Fibroblast of lung (primary cell): Measurements from ENCODE around the gene KIAA1217.

Experiments
- EZH2 ChIP-seq: IDR thresholded peaks from 2 replicates; pipeline ENCODE4 v1.5.1; 2012; ENCODE audit warnings: low read length, control low read depth, mild to moderate bottlenecking; ENCODE audit errors: missing control alignments
- TF ChIP-seq, protein P1 (sequence below), 2 donors: IDR thresholded peaks in 1 of 2; conservative IDR thresholded peaks in 1 of 2; 1 replicate in 1 of 2; 2 replicates in 1 of 2; pipeline ENCODE4 v1.5.1; 2011 to 2012; ENCODE audit warnings: low read length in 2 of 2, control low read depth in 1 of 2, inconsistent platforms in 1 of 2, low read depth in 1 of 2, mild to moderate bottlenecking in 1 of 2

GRCh38 chr10:24339387-24339786 lies 130.4 kb downstream of the KIAA1217 start:
- no peak for TF ChIP-seq EZH2
- TF ChIP-seq, protein P1, sequence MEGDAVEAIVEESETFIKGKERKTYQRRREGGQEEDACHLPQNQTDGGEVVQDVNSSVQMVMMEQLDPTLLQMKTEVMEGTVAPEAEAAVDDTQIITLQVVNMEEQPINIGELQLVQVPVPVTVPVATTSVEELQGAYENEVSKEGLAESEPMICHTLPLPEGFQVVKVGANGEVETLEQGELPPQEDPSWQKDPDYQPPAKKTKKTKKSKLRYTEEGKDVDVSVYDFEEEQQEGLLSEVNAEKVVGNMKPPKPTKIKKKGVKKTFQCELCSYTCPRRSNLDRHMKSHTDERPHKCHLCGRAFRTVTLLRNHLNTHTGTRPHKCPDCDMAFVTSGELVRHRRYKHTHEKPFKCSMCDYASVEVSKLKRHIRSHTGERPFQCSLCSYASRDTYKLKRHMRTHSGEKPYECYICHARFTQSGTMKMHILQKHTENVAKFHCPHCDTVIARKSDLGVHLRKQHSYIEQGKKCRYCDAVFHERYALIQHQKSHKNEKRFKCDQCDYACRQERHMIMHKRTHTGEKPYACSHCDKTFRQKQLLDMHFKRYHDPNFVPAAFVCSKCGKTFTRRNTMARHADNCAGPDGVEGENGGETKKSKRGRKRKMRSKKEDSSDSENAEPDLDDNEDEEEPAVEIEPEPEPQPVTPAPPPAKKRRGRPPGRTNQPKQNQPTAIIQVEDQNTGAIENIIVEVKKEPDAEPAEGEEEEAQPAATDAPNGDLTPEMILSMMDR (conservative IDR thresholded peaks at IDR 0.05 in 1 of 2, IDR thresholded peaks at IDR 0.05 in 1 of 2; ENCODE audit: low read depth in 1 of 2, low read length in 2 of 2) = no peak
